ENCODE results near the gene FASTKD1.

Gene FASTKD1

DNA sequence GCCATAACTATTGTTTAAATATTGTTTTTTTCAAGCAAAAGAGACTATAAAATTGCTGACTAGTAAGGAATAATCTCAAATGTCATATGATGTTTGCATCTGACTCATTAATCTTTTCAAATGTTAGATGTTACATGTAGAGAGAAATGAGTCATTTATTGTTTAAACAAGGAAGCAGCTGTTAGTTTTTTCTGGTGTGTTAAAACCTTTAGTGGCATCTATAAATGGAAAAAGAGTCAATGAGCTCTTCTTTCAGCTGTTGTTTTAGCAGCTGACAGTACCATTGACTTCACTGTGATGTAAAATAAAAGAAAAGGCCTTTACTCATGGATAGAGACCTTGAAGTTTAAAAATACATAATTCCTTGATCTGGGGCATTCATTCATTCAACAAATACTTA, 66.0 kb downstream of the FASTKD1 start:
- DNase-seq (ENCODE audit: low spot score) = peak; percentile 75

DNA sequence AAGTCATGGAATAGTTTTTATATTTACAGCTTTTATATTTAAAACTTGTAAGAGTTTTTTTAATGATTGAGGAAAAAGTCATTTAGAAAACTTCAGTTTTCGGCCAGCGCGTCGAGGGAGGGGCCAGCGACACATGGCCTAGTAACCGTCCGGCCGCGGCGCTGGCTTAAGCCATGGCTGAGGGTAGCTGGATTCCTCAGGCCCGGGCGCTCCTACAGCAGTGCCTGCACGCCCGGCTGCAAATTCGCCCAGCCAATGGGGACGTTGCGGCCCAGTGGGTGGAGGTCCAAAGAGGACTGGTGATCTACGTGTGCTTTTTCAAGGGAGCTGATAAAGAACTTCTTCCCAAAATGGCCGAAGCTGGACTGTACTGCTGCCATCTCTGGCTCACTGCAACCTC, 69.0 kb downstream of the FASTKD1 start:
- no peak for DNase-seq (ENCODE audit: low spot score)

DNA sequence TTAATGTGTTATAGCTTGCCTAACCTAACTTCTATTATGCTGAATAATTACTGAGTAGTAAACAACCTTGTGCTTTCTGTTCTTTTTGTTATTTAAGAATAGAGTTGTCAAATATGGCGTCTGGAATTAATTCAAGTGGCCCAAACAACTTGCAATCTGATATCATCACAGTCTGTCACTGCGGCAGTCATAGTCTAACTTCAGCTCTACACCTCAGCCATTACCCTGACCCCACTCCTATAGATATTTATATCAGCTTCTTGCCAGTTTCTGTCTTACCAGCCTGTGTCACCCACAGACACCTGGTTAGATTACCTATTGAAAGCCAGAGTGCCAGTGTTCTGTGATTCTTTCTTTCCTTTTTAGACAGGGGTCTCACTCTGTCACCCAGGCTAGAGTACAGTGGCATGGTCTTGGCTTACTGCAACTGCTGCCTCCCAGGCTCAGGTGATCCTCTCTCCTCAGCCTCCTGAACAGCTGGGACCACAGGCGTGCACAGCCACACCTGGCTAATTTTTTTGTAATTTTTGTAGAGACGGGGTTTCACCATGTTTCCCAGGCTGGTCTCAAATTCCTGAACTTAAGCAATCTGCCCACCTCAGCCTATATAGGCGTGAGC, 78.2 kb downstream of the FASTKD1 start:
- DNase-seq (ENCODE audit: low spot score) = no peak

DNA sequence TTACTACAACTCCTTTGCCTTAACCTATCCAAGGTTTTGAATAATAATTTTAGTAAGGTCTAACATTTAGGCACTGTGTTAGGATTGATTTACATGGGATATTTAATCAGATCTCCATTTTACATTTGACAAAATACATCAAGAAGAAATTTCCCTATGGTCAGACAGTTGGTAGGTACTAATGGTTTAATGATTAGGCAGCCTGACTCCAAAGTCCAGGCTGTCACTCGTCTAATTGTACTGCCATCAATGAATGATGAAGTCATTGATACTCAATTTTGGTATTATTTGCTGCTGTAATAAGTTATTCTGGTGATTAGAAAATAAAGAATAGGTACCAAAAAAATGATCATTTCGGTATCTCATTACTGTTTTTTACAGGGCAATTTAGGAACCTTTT, 80.3 kb downstream of the FASTKD1 start:
- no peak for DNase-seq (ENCODE audit: low spot score)

DNA sequence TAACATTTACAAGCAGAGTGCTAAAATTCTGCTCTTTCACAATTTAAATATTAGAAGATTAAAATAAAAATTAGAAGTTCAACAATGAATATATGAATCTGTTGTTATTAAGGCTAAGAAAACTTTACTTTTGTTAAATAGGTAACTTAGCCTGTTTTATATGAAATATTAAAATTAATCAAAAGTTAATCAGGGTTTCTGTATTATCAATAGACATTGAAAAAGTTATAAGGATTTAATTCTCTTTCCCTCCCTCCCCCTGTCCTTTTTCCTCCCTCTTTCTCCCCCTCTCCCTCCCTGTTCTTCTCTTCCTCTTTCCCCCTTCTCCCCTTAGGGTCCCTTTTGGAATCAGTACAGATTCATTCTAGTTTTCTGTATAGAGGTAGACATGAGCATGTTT, 82.3 kb downstream of the FASTKD1 start:
- no peak for DNase-seq (ENCODE audit: low spot score)

DNA sequence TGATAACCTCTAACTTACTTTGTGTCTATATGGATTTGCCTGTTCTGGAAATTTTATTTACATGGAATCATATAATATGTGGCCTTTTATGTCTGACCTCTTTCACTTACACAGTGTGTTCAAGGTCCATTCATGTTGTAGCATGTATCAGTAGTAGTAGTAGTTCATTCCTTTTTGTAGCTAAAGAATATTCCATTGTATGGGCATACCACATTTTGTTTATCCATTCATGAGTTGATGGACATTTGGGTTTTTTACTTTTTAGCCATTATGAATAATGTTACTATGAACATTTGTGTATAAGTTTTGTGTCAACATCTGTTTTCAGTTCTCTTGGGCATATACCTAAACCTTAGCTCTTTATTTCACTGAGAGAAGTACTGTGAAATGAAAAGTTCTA, 82.8 kb downstream of the FASTKD1 start:
- DNase-seq (ENCODE audit: low spot score) = no peak

DNA sequence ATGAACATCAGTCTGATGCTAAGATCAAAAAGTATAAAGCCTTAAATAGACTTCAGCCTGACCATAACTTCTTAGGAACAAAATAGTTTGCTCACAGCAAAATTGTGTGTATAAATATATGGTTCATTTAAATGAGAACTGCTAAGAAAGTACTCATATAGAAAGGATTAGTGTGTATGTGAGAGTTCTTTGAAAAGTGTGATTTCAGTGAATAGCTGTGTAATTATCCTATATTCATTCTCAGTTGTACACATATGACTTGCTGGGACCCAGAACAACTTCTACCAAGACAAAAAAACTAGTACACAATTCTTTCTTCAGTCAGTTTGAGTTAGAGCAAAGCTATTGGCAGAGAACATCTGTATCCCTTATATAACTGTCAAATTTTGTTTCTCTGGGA, 87.2 kb downstream of the FASTKD1 start:
- DNase-seq (ENCODE audit: low spot score) = no peak

DNA sequence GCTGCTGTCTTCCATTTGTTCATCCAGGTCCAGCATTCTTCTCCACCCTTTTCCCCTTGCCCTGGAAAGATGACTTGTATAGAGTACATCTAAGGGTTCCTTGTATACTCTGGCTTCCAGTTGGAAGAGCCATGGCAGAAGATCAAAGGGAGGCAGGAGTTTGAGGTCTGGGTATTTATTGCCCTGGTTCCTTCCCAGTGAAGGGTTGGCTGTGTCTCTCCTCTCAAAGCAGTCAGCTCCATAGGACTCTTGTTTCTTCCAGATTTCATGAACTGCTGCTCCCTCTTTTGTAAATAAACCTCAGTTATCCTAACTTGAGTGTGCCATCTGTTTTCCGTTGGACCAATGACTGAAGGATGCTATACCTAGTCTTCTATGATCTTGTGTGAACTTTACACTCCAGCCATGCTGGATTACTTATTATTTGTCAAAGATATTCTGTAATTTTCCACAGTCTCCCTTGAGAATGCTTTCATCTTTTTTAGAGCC, 88.0 kb downstream of the FASTKD1 start:
- DNase-seq (ENCODE audit: low spot score) = no peak

DNA sequence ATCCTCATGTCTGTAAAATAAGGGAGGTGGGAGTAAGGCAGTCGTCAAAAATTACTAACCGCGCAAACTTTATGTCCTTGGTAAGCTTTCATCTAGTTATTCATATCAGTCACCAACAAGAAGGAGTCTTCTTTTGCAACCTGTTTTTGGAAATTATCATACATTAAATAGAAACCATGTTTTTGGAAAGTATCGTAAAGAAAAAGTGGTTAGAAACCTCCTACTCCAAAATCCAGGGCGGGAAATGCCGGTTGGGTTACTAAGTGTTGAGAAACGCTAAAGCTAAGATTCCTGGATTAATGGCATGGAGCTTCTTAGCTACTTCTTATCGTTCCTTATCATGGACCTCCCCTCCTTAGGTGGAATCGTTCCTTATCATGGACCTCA, 93.6 kb downstream of the FASTKD1 start:
- no peak for DNase-seq (ENCODE audit: low spot score)
